Limb (tissue), 2 donors: ENCODE data around the gene MYOD1.
A peak's percentile ranks its signal among the peaks of the same experiment; 100 is the strongest.

Source experiments
- DNase-seq, 2 donors: peaks; one replicate each; pipeline ENCODE4 v3.0.0-alpha.2; 2016; ENCODE audit errors: extremely low spot score in 2 of 2

Gene MYOD1

DNA sequence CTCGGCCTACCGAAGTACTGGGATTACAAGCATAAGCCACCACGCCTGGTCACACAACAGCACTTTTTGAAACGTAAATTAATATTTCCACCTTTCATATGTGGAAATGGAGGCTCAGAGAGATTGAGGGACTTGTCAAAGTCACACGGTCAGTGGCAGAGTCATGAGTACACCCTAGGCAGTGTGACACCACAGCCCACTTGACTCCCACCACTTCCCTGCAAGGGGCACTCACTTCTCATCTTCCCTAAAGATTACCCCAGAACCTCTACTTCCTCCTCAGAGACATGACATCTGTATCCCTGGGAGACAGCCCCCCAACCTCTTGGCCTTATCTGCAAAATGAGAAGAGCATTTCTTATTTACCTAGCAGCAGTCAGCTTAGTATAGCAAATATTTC lies 16.5 kb upstream of the MYOD1 start:
- no peak for DNase-seq

DNA sequence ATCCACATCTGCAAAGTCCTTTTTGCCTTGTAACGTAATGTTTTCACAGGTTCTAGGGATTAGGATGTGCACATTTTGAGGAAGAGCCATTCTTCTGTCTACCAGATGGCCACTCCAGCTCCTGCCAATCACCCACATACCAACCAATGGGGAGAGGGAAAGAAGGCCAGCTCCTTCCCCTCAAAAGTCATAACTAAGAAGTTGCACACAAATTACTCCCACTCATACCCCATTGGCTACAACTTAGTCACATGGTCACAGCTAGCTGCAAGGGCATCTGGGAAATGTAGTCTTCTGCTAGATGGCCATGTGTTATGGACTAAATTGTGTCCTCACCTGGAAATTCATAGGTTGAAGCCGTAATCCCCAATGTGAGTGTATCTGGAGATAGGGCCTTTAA lies 15.4 kb upstream of the MYOD1 start:
- DNase-seq, result no peak

DNA sequence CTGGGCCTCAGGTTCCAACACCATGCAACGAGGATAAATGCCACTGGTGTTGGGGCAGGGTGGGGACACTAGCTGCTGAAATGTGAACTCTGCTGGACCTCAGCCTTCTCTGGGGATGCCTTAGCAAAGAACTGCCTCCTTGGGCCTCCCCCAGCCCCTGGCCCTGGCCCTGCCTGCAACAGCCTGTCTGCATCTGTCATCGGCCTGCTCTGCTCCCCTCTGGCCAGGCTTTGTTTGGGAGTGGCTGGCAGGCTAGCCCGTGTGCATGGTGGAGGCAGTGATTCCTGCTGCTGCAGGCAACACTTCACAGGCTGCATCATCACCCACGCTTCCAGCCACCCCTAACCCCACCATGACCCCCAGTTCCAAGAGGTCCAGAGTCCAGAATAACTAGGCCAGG lies 11.5 kb upstream of the MYOD1 start:
- DNase-seq, result no peak

DNA sequence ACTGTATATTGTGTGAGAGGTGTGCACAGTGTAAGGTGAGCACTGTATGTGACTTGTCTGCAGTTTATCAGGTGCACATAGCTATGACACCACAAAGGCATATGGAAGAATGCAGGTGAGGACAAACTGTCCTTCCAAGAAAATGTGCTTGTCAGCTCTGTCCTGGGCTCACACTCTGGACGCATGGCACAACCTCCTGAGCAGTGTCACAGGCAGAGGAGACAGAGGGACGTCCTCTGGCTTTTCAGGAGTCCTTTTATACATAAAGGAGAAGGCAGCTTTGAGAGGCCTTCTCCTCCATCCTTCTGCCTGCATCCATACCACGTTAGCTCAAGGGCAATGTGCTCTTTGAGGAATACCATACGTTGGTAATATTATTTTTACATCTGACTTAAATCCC lies 7.5 kb upstream of the MYOD1 start:
- DNase-seq, result no peak

DNA sequence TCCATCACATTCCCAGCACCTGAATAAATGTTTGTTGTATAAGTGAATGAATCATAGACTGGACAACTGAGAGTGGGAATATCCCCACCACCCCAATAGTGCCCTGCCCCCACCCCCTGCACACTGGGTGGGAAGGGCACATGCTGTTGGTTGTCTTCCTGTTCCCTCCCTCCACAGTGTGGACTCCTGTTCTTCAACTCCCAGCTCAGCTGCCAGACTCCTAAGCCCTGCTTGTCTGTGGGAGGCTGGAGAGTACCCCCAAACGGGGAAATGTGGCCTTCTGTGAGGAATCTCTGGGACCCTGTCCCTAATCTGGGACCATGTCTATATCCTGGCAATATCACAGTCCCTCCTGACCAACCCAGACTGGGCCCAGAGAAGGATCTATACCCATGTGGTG lies 5.5 kb upstream of the MYOD1 start:
- no peak for DNase-seq

DNA sequence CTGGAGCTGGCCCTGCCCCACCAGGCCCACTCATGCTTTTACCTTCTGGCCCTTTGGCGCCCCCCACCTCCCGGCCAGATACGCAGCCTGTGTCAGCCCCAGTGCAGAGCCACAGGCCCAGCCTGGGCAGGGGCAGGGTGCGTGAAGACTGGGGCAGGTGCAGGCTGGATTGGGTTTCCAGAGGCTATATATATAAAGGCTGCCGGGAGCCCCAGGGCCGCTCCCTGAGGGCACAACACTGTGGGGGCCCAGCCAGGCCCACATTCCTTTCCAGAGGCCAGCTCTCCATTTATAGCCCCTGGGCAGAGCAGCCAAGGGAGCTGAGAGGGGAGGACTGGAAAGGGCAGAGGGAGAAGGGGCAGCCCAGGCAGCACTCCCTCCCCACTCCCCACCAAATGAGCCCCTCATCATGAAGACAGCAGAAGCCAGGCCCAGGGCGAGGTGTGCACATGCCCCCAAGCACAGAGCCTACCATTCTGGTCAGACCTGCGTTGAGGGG lies 5.0 kb upstream of the MYOD1 start:
- peak in 1 of 2 donors; percentile 54 for DNase-seq

DNA sequence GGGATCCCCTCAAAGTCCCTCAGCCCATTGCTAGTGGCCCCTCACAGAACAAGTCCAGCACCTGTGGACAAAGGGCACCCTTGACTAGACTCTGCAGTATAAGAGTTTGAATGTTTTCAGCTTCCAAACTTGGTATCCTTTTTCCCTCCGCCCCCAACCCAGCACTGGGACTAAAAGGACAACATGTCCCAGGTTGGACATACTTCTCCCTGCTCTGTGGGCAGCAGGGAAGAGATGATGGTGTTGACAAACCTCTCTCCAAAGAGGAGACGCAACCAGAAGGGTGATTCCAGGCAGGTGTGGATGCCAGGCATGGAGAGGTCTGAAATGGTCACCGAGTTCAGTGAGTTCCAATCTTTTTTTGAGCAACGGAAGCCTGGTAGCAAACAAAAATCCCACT lies 4.5 kb upstream of the MYOD1 start:
- DNase-seq, result no peak

DNA sequence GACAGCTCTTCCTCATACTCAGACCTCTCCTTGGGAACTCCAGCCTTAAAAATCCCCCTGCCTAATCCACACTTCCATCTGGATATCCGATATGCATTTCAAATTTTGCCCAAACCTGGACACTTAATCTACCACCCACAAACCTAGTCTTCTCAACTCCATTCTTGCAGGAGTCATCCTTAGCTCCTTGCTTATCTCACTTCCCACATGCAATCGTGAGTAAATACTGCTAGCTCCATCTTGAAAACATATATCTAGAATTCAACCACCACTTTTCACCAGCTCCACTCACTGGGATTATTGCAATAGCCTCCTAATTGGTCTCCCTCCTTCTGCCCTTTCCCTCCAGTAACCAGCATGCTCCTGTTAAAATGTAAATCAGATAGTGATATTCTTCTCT lies 2.6 kb upstream of the MYOD1 start:
- no peak for DNase-seq

DNA sequence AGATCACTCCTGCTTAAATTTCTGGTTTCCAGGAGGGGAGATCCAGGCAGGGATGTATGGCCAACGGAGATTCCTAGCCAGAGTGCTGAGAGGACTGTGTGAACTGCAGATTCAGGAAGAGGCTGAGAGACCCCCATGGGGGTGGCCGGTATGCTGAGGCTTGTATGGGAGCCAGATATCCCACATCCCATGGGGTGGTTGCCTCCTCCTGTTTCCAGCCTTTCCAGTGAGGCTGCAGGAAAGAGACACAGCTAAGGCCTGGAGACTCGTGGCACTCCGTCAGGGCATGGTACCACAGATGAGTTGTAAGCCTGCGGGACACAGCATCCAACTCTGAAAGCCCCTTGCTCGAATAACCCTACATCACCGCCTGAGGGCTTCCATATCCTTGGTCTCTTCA lies 1.4 kb upstream of the MYOD1 start:
- no peak for DNase-seq

DNA sequence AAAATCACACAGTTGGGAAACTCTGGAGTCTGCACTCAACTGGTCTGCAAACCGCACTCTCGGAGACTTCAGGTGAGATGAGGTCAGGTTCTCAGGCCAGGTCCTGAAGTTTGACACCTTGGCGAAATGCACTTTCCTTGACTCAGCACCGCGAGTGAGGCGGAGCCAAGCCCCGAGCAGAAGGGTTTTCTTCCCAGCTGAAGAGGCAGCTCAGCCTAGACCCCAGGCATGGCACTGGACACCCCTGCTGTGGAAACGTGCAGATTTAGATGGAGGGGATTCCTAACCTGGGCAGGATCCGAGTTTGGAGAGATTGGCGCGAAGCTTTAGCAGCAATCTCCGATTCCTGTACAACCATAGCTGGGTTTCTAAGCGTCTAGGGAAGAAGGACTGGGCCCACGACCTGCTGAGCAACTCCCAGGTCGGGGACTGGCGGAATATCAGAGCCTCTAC lies 835 bp upstream of the MYOD1 start:
- no peak for DNase-seq

DNA sequence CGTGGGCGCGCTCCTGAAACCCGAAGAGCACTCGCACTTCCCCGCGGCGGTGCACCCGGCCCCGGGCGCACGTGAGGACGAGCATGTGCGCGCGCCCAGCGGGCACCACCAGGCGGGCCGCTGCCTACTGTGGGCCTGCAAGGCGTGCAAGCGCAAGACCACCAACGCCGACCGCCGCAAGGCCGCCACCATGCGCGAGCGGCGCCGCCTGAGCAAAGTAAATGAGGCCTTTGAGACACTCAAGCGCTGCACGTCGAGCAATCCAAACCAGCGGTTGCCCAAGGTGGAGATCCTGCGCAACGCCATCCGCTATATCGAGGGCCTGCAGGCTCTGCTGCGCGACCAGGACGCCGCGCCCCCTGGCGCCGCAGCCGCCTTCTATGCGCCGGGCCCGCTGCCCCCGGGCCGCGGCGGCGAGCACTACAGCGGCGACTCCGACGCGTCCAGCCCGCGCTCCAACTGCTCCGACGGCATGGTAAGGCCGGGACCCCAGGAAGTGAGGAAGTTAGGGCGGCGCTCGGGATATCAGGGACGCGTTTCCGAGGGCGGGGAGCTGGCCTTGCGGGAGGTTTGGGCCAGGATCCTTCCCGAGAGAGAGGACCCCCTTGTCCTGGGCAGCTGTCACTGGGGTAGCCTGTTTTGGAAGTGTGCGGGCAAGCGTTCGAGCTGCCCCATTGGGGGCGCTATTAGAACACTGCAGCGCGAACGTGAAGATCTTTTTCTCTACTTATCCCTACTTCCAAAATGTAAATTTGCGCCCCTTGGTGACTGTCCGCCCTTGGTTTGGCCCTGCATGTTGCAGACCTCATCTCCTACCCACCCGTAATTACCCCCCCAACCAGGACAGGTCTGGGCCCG lies 796 bp downstream of the MYOD1 start:
- DNase-seq, result peak in 1 of 2 donors; percentile 58

DNA sequence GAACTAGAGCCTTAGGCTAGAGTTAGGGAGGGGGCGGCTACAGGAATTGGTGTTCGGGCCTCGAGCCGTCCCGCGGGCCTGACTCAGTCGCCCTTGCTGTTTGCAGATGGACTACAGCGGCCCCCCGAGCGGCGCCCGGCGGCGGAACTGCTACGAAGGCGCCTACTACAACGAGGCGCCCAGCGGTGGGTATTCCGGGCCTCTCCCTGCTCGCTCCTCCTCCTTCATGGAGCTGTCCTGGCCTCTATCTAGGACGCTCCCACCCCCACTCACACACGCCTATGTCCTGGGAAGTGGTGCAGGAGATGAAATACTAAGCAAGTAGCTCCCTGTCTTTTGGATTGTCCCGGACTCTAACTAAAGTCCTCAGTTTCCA lies 1.4 kb downstream of the MYOD1 start:
- DNase-seq, result peak in 1 of 2 donors; percentile 50

DNA sequence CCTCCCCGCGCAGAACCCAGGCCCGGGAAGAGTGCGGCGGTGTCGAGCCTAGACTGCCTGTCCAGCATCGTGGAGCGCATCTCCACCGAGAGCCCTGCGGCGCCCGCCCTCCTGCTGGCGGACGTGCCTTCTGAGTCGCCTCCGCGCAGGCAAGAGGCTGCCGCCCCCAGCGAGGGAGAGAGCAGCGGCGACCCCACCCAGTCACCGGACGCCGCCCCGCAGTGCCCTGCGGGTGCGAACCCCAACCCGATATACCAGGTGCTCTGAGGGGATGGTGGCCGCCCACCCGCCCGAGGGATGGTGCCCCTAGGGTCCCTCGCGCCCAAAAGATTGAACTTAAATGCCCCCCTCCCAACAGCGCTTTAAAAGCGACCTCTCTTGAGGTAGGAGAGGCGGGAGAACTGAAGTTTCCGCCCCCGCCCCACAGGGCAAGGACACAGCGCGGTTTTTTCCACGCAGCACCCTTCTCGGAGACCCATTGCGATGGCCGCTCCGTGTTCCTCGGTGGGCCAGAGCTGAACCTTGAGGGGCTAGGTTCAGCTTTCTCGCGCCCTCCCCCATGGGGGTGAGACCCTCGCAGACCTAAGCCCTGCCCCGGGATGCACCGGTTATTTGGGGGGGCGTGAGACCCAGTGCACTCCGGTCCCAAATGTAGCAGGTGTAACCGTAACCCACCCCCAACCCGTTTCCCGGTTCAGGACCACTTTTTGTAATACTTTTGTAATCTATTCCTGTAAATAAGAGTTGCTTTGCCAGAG lies 2.0 kb downstream of the MYOD1 start:
- DNase-seq, result no peak

DNA sequence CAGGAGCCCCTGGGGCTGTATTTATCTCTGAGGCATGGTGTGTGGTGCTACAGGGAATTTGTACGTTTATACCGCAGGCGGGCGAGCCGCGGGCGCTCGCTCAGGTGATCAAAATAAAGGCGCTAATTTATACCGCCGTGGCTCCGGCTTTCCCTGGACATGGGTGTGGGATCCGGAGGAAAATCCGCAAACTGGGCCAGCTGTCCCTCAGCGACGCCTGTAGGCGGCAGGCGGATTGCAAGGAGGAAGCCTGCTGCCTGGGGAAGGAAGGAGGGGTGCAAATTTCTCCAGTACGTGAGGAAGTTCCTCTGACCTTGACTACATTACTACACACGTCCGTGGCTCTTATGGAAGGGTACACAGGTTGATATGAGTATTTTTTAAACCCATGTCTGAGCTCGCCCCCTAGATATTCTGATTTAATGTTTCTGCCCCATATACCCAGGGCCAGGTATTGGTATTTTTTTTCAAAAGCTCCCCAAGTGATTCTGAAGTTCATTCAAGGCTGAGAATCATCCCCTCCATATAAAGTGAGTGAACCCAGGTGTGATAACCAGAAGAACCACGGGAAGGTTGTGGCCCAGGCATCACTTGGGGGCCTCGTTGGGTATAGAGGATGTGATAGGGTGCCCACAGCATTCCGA lies 2.8 kb downstream of the MYOD1 start:
- DNase-seq, result peak in 1 of 2 donors; percentile 31

DNA sequence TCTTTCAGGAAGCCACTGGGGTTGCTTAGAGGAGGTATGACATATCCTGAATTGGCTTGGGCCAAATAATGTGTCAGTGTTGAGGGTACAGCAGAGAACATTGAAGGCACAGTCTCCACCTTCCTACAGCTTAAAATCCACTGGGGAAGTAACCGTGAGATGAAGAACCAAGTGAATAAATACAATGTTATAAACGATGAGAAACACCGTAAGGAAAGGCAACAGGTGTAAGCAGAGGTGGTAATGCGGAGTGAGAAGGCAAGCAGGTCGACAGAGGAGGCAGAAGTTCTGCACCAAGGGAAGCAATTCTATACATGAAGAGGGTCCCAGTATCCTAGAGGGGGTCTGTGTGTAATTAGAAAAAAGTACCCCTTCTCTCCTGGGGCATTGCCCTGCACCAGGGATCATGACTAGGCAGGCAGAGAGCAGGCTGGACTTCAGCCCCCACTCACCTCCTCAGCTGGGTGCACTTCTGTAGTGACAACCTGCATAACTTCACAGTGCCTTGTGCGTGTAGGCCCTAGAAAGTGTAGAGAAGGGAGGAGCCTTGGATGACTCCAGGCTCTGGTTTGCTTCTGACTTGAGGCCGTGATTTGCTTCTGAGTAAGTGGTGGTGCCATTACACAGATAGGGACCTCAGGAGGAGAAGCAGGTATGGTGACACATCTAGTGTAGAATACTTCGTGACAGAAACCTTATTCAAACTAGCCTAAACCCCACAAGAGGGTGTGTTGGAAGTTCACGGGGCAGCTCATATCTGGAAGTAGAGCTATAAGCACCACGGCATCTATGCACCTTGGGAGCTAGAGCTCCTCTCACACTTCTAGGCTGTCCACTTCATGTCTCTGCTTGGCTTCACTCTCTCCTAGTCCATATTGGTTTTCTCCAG lies 4.9 kb downstream of the MYOD1 start:
- DNase-seq, result no peak

DNA sequence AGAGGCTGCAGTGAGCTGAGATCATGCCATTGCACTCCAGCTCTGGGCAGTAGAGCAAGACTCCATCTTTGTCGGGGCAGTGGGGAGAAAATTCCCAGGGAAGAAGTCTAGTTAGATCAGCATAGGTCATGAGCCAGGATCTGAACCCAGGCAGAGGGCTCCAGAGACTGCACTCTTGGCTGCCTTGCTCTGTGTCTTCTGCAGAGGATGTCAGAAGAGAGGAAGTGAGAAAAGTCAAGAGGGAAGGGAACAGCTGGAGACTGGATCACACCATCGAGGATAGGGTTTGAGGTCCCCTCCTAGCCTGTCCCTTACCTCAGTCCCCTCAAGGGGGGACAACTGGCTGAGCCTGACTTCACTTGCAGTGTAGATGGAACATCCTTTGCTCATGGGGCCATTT lies 5.8 kb downstream of the MYOD1 start:
- no peak for DNase-seq

DNA sequence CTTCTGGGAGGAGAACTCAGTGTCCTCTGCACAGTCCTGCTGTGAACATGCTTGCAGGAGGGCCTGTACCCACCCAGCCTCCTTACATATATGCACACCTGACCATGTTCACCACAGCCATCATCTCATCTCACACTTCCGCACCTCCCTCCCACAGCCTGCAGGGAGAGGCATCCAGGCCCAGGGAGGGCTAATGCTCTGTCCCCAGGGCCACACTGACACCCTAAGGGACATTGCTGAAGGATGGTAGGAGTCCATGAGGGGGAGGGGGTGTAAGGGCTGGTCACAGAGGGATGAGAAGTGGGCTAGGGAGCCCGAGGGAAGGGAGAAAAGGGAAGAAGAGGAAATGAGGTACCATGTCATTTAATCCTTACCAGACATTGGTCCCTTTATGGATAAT lies 10.8 kb downstream of the MYOD1 start:
- no peak for DNase-seq

DNA sequence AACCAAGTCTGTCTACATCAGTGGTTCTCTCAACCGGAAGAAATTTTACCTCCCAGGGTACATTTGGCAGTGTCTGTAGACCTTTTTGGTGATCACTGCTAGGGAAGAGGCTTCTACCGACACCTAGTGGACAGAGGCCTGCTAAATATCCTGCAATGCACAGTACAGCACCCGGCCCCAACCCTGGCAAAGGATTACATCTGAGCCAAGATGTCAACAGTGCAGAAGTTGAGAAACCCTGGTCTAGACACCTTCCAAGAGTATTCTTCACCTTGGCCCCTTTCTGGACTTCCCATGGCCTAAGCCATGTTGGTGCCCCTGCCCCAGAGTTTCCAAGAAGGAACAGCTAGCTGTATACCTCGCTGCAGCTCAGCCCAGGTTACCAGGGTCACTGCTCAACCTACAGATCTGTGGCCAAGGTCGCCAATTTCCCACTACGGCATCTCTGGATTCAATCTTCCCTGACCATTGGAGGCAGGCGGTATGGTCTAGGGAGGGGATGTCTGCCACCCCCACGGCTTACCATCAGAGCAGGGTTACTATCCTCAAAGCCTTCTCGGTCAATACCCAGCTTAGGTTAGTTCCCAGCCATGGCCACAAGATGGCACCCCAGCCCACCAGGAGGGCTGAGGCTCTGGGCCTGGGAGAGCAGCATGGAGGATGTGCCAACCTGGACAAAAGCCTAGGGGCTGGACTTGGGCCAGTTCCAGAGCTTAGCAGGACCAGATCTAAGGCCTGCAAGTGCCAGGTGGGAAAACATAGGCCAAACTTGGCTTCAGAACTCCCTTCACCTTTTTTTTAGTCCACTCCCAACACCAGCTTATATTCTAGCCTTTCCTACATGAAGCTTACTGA lies 11.5 kb downstream of the MYOD1 start:
- DNase-seq, result peak; percentile 81 to 91

DNA sequence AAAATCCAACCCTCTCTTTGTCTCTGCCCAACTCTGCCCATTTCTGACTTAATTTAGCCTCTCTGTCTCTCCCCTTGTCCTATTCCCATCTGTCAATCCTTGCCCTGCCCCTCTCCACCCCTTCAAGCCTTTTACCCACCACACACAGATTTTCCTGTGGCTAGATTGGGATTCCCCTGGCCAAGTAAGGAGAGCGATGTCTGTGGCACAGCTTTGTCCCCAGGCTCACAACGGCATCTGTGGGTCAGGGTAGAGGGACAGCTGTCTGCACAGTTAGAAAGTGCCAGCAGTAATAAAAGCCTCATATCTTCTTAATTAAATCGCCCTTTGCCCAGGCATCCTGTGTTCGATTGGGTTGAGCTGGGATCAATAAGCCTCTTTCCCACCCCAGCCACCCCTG lies 13.9 kb downstream of the MYOD1 start:
- no peak for DNase-seq

DNA sequence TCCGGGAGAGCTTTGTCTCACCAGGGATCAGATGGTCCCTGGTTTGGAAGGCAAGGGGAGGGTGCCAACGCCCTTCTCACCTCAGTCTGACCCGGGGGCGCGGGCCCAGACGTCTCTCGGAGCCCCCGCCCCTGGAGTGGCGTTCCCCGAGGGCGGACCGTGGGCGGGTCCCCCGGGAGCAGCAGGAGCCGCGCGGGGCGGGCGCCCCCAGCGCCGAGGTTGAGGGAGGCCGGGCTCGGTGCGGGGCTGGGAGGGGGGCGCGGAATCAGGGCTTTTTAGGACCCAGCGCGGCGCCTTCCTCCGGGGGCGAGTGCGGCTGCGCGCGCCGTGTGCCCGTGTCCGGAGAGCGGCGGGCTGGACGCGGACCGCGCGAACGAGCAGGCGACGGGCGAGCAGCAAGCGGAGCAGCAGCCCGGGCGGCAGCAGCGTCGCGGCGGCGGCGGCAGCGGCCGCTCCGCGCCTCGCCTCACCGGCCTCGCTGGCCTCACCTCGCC lies 15.1 kb downstream of the MYOD1 start, which contains the start of gene KCNC1:
TSS of gene KCNC1 (plus strand) at position 364 of the 494 bp plus-strand sequence. CDS start 1,222 bp downstream, outside the sequence.
- DNase-seq, result peak; percentile 36 to 78
